HG03196 (cell line): ENCODE results near the gene ADIG.

Source experiments
- ATAC-seq: cut with Tn5 transposase; IDR thresholded peaks from one replicate; pipeline ENCODE4 v1.9.1; 2021; ENCODE audit not compliant: unreplicated experiment

The ADIG gene

GRCh38 chr20:38628580-38629470 lies 47.8 kb downstream of the ADIG start:
- no peak for ATAC-seq

GRCh38 chr20:38629979-38630378 lies 49.0 kb downstream of the ADIG start:
- ATAC-seq: no peak

GRCh38 chr20:38630727-38631126 lies 49.7 kb downstream of the ADIG start:
- ATAC-seq: no peak

GRCh38 chr20:38631155-38632022 lies 50.4 kb downstream of the ADIG start:
- ATAC-seq: no peak

DNA sequence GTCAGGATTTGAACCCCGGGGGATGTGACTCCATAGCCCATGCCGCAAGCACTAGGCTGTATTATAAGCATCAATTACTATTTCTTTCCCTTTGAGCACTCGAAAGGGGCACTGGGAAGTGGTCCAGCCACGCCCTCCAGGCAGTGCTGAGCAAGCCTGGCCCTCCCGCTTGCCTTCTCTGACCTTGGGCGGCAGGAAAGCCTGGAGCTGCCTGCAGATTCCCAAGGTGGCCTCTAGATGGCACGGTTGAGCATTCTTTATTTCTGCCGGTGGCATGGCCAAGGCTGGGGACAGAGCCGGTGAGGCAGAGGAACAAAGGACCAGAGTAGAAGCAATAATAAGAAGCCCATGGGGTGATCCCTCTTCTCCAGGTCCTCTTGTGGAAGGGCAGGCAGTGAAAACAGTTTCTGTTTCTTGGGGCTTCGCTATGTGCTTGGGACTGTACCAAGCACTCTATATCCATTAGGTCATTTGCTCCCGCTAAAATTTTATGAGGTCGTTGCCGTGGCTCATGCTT lies 52.6 kb downstream of the ADIG start:
- ATAC-seq: no peak

- ATAC-seq: no peak
Observed at GRCh38 chr20:38635721-38636288, 54.8 kb downstream of the ADIG start.
